Brain microvascular endothelial cell (primary cell): ENCODE data around the gene ATP2B2.

Experiments used
- DNase-seq: peaks from one replicate; pipeline ENCODE4 v3.0.0-alpha.2; 2020
- H3K27ac ChIP-seq: fragments of 250-450 bp; sonication (Bioruptor Pico); 2 replicates; pipeline ENCODE4 v1.5.1; 2020; ENCODE audit warnings: mild to moderate bottlenecking, moderate library complexity
- H3K27me3 ChIP-seq: fragments of 250-450 bp; sonication (Bioruptor Pico); replicated peaks from 2 replicates; pipeline ENCODE4 v1.5.1; 2020; ENCODE audit warnings: mild to moderate bottlenecking
- H3K36me3 ChIP-seq: fragments of 250-450 bp; sonication (Bioruptor Pico); replicated peaks from 2 replicates; pipeline ENCODE4 v1.5.1; 2020; ENCODE audit warnings: mild to moderate bottlenecking
- H3K4me3 ChIP-seq: 2 replicates; pipeline ENCODE4 v1.5.1; 2011; ENCODE audit warnings: low read depth, mild to moderate bottlenecking, control low read depth, low read length, moderate library complexity
- CTCF ChIP-seq: IDR thresholded peaks from 2 replicates; pipeline ENCODE4 v1.5.1; 2011; ENCODE audit warnings: low read depth, mild to moderate bottlenecking, moderate library complexity, low read length, control low read depth, inconsistent platforms; ENCODE audit errors: missing control alignments
- in situ Hi-C: cut with HindIII; loops from 2 replicates; pipeline ENCODE4 v1.10.0; 2017; ENCODE audit warnings: low sequenced_read_pairs, low pct_ligation_motif_present

The ATP2B2 gene

DNA sequence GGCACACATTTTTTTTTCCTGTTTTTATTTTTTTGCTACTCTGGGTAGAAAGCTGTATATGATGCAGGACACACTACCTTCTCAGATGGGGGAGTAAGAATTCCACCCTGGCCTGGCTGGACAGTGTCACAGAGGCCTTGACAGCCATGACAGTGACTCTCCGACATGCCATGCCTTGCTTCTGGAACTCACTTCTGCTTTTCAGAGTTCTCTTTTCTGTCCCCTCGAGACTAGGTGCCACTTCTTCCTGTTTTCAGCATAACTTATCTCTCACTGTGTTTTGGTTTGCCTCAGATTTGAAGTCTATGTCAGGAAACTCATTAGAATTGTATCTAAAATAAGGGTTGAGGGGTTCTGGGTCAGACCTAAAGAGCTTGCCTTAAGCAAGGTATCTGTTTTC, 115.4 kb downstream of the ATP2B2 start:
- no peaks in the 10 kb centered on the region for H3K27me3 ChIP-seq
- in situ Hi-C loops, result no loop called here
- no peak for DNase-seq

DNA sequence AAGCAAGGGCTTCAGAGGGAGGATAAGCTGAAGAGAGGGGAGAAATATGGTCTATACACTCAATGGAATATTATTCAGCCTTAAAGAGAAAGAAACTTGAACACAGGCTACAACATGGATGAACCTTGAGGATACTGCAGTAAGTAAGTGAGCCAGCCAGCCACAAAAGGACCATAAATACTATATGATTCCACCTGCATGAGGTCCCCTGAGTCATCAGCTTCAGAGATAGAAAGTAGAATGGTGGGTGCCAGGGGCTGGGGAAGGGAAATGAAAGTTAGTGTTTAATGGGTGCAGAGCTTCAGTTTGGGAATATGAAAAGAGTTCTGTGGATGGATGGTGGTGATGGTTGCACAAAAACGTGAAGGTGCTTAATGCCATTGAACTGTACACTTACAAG, 116.0 kb downstream of the ATP2B2 start:
- in situ Hi-C loops, result no loop called here
- H3K36me3 ChIP-seq, result no peaks in the 10 kb centered on the region
- DNase-seq, result no peak
- H3K4me3 ChIP-seq, result no peak overlapping the region
- no peak for TF ChIP-seq CTCF
- no peak overlapping the region for H3K27ac ChIP-seq
- H3K27me3 ChIP-seq, result no peaks in the 10 kb centered on the region

More for the DNA sequence above, 115.4 kb downstream of the ATP2B2 start:
- no peak for TF ChIP-seq CTCF
- Histone ChIP-seq H3K36me3 (no peaks in the 10 kb centered on the region), H3K27ac (no peak overlapping the region), H3K4me3 (no peak overlapping the region)

GRCh38 chr3:10387881-10388609, 117.3 kb downstream of the ATP2B2 start:
- no peak for DNase-seq
- H3K36me3 ChIP-seq, result no peaks in the 10 kb centered on the region
- no peaks in the 10 kb centered on the region for H3K27me3 ChIP-seq
- in situ Hi-C loops, result no loop called here
- no peak overlapping the region for H3K27ac ChIP-seq
- no peak for TF ChIP-seq CTCF
- no peak overlapping the region for H3K4me3 ChIP-seq

DNA sequence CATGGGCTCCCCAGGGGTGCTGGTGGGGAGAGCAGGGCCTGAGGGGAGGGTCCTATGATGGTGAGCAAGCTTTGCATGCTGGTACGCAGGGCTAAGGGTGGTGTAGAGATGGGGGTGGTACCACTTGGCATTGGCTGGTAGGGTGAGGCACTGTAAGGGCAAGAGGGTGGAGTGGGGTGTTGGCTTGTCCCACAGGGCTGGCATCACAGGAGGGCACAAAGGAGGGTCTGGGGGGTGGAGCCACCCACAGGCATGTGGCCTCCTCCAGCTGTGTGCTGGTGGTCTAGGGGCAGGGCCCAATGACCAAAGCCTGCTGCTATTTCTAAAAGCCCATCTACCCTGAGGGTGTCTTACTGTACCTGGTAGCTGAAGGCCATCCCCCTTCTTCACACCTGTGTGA, 119.3 kb downstream of the ATP2B2 start:
- in situ Hi-C loops, result no loop called here
- no peaks in the 10 kb centered on the region for H3K27me3 ChIP-seq
- TF ChIP-seq CTCF, result no peak
- H3K27ac ChIP-seq, result no peak overlapping the region
- DNase-seq, result no peak
- H3K4me3 ChIP-seq, result no peak overlapping the region
- no peaks in the 10 kb centered on the region for H3K36me3 ChIP-seq

DNA sequence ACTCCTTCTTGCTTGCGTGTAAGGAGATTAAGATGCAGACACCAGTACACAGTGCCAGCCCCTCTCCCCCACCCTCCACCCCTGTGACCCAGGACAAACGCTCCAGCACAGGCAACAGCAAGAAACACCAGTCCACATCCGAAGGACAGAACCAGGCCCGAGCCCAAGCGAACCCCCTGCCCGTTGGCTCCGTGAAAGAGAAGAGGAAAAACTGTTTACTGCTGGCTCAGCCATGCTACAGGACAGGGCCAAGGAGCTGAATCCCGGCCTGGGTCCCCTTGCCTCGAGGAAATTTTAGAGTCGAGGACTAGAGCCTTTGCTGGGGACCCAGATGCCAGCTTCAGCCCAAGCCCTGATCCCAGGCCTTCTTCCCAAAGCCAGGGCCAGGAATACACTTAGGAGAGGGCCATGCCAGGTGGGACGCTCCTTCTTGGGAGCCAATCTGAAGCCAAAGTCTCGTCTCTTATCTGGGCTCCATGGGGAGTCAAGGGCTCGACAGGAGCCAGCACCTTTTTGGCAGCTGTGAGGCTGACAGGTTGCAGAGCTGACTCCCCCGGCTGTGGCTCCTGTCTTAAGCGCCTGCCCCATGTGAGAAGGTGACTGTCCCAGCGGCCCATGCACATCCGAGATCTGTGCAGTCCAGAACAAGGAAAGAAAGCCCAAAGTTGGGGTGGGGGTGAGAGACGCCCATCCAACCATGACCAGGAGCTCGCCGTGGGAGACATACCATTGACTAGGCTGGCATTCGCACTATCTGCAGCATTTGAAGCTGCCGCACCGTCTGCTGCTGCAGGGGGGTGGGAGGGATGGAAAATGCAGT, 120.6 kb downstream of the ATP2B2 start:
- no peak overlapping the region for H3K27ac ChIP-seq
- in situ Hi-C loops, result no loop called here
- DNase-seq, result no peak
- H3K27me3 ChIP-seq, result no peaks in the 10 kb centered on the region
- H3K4me3 ChIP-seq, result no peak overlapping the region
- H3K36me3 ChIP-seq, result no peaks in the 10 kb centered on the region
- no peak for TF ChIP-seq CTCF
